HepG2 (cell line): Measurements from ENCODE around the gene SUN5. TPM values are rescaled to one million over a fixed set of nuclear protein-coding genes. Genes with fewer than 3 reads are reported as not detected.

Experiments
- EHMT2 ChIP-seq: fragments of 200-600 bp; sonication (generic); IDR thresholded peaks from 2 replicates; pipeline ENCODE4 v1.7.0; 2017; ENCODE audit warnings: antibody characterized with exemption, low read depth, low read length, borderline replicate concordance
- FIP1L1 ChIP-seq: fragments of 200-400 bp; formaldehyde crosslinking; IDR thresholded peaks from 2 replicates; pipeline ENCODE4 v1.6.1; 2018; ENCODE audit warnings: low read depth, mild to moderate bottlenecking, low read length, moderate library complexity, borderline replicate concordance; ENCODE audit not compliant: insufficient read depth
- HDAC1 ChIP-seq: sonication (generic); formaldehyde crosslinking; IDR thresholded peaks from 2 replicates; pipeline ENCODE4 v1.5.1; 2020; ENCODE audit warnings: mild to moderate bottlenecking, missing genetic modification reagents
- JUND ChIP-seq: sonication (generic); formaldehyde crosslinking; IDR thresholded peaks from 2 replicates; pipeline ENCODE4 v1.8.0; 2022; ENCODE audit warnings: mild to moderate bottlenecking, missing genetic modification reagents
- POLR2AphosphoS2 ChIP-seq: IDR thresholded peaks from 2 replicates; pipeline ENCODE4 v1.6.1; 2011; ENCODE audit warnings: low read depth, low read length, improper control_type of control experiment
- SMARCE1 ChIP-seq: fragments of 450-650 bp; IDR thresholded peaks from 2 replicates; pipeline ENCODE4 v1.6.1; 2017; ENCODE audit warnings: borderline replicate concordance
- ZBTB7A ChIP-seq: sonication (generic); formaldehyde crosslinking; IDR thresholded peaks from 2 replicates; pipeline ENCODE4 v1.8.0; 2022; ENCODE audit warnings: mild to moderate bottlenecking, missing genetic modification reagents
- ZNF333 ChIP-seq: sonication (generic); formaldehyde crosslinking; IDR thresholded peaks from 2 replicates; pipeline ENCODE4 v1.4.0; 2020; ENCODE audit warnings: mild to moderate bottlenecking, missing genetic modification reagents, borderline replicate concordance
- ZNF614 ChIP-seq: IDR thresholded peaks from 2 replicates; pipeline ENCODE4 v1.6.1; 2018; ENCODE audit warnings: missing biosample characterization, missing genetic modification reagents, inconsistent platforms, borderline replicate concordance
- ZNF790 ChIP-seq: sonication (generic); formaldehyde crosslinking; IDR thresholded peaks from 2 replicates; pipeline ENCODE4 v1.8.0; 2022; ENCODE audit warnings: missing genetic modification reagents, mild to moderate bottlenecking, borderline replicate concordance
- ZSCAN30 ChIP-seq: sonication (generic); formaldehyde crosslinking; IDR thresholded peaks from 2 replicates; pipeline ENCODE4 v1.5.0; 2020; ENCODE audit warnings: mild to moderate bottlenecking, missing genetic modification reagents
- polyA plus RNA-seq, 8 experiments: library from polyadenylated mRNA; depleted of rRNA in 3 of 8; stranded (reverse) in 7 of 8; unstranded in 1 of 8; fragments of >200 nt; fragmentation: Illumina TruSeq in 4 of 8; extraction: Trizol in 4 of 8; gene quantifications; 2 replicates each; pipeline versions ENCODE4 v1.2.1 to v1.2.3, GENCODE V29; 2011 to 2016; ENCODE audit warnings: low read depth in 4 of 8, missing spikeins in 1 of 8, mixed read lengths in 1 of 8; ENCODE audit not compliant: insufficient read depth in 1 of 8
- total RNA-seq, 5 experiments: library from RNA; depleted of rRNA; stranded (reverse); fragments of >200 nt; fragmentation: Illumina TruSeq; extraction: Trizol; gene quantifications; 2 replicates each; pipeline ENCODE4 v1.2.3, GENCODE V29; 2016; ENCODE audit warnings: low read depth in 1 of 5
- TF ChIP-seq, protein P1 (sequence below): sonication (generic); formaldehyde crosslinking; IDR thresholded peaks from 2 replicates; pipeline ENCODE4 v1.4.0; 2020; ENCODE audit warnings: missing genetic modification reagents
- TF ChIP-seq, protein P2 (sequence below): sonication (generic); formaldehyde crosslinking; IDR thresholded peaks from 2 replicates; pipeline ENCODE4 v1.4.0; 2020; ENCODE audit warnings: missing genetic modification reagents
- TF ChIP-seq, protein P3 (sequence below): sonication (generic); formaldehyde crosslinking; IDR thresholded peaks from 2 replicates; pipeline ENCODE4 v1.4.0; 2020; ENCODE audit warnings: missing genetic modification reagents
- TF ChIP-seq, protein P4 (sequence below): IDR thresholded peaks from 2 replicates; pipeline ENCODE4 v1.6.1; 2016; ENCODE audit warnings: missing genetic modification reagents, missing compliant biosample characterization
- TF ChIP-seq, protein P5 (sequence below): IDR thresholded peaks from 2 replicates; pipeline ENCODE4 v1.6.1; 2016; ENCODE audit warnings: low read depth

SUN5 gene
- total and polyA plus RNA-seq, 2 of the 13 experiments (the other 11 are each of a cell fraction or from before 2014, with no cell fraction given): not detected

DNA sequence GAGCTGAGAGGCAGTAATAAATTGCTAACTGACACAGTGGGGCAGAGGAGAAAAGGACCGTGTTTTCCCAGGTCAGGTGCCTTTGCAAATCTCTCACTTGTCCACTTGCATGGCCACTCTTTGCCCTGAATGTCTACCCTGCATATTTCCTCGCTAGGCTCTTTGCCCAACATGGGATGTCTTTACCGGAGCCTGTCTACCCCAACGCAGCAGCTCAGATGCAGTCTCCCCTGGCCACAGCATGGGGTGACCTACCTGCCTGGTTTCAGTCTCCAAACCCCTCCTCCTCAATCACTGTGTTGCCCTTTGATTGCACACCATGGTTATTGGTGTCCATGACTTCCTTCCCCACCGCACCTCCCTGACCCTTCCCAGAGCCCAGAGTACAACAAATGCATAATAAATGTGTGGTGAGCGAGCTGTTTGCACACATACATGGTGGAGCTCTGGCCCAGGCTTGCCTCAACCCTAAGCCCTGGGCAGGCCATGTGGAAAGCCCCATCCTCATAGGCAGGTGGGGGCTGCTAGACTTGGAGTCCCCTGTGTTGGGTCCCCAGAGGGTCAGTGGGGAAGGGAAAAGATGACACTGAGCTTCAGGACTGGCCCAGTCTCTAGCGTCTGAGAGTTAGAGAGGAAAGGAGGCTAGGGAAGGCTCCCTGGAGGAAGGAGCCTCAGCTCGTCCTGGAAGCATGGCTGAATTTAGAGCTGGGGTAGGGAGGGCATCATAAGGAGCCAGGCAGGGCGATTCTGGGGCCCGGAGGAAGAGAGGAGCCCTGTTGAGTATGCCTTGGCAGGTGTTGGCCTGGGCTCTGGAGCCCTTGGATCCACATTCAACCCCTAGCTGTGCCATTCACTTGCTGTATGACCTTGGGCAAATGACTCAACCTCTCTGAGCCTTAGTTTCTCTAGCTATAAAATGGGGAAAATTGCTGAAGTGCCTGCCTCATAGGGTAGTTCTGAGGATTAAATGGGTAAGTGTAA lies 22.8 kb upstream of the SUN5 start (continued):
- TF ChIP-seq ZNF790 (CRISPR knock-in tag) (peak; percentile 73; the same call in 1 of the 2 replicates), ZBTB7A (CRISPR knock-in tag) (0 out of 2 replicates have a peak, but pooled peaks have one; percentile 9), EHMT2 (no peak), HDAC1 (CRISPR knock-in tag) (no peak), FIP1L1 (peak; percentile 96), POLR2AphosphoS2 (0 out of 2 replicates have a peak, but pooled peaks have one; percentile 43), SMARCE1 (no peak), ZNF614 (CRISPR knock-in tag) (no peak), JUND (CRISPR knock-in tag) (no peak), ZNF333 (peak; percentile 45; the same call in 1 of the 2 replicates), ZSCAN30 (no peak)
- TF ChIP-seq, protein P1, sequence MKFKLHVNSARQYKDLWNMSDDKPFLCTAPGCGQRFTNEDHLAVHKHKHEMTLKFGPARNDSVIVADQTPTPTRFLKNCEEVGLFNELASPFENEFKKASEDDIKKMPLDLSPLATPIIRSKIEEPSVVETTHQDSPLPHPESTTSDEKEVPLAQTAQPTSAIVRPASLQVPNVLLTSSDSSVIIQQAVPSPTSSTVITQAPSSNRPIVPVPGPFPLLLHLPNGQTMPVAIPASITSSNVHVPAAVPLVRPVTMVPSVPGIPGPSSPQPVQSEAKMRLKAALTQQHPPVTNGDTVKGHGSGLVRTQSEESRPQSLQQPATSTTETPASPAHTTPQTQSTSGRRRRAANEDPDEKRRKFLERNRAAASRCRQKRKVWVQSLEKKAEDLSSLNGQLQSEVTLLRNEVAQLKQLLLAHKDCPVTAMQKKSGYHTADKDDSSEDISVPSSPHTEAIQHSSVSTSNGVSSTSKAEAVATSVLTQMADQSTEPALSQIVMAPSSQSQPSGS (CRISPR knock-in tag): no peak
- TF ChIP-seq, protein P2, sequence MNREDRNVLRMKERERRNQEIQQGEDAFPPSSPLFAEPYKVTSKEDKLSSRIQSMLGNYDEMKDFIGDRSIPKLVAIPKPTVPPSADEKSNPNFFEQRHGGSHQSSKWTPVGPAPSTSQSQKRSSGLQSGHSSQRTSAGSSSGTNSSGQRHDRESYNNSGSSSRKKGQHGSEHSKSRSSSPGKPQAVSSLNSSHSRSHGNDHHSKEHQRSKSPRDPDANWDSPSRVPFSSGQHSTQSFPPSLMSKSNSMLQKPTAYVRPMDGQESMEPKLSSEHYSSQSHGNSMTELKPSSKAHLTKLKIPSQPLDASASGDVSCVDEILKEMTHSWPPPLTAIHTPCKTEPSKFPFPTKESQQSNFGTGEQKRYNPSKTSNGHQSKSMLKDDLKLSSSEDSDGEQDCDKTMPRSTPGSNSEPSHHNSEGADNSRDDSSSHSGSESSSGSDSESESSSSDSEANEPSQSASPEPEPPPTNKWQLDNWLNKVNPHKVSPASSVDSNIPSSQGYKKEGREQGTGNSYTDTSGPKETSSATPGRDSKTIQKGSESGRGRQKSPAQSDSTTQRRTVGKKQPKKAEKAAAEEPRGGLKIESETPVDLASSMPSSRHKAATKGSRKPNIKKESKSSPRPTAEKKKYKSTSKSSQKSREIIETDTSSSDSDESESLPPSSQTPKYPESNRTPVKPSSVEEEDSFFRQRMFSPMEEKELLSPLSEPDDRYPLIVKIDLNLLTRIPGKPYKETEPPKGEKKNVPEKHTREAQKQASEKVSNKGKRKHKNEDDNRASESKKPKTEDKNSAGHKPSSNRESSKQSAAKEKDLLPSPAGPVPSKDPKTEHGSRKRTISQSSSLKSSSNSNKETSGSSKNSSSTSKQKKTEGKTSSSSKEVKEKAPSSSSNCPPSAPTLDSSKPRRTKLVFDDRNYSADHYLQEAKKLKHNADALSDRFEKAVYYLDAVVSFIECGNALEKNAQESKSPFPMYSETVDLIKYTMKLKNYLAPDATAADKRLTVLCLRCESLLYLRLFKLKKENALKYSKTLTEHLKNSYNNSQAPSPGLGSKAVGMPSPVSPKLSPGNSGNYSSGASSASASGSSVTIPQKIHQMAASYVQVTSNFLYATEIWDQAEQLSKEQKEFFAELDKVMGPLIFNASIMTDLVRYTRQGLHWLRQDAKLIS (CRISPR knock-in tag): peak; percentile 25; the same call in 1 of the 2 replicates
- TF ChIP-seq, protein P3, sequence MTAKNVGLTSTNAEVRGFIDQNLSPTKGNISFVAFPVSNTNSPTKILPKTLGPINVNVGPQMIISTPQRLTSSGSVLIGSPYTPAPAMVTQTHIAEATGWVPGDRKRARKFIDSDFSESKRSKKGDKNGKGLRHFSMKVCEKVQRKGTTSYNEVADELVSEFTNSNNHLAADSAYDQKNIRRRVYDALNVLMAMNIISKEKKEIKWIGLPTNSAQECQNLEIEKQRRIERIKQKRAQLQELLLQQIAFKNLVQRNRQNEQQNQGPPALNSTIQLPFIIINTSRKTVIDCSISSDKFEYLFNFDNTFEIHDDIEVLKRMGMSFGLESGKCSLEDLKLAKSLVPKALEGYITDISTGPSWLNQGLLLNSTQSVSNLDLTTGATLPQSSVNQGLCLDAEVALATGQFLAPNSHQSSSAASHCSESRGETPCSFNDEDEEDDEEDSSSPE: no peak
- TF ChIP-seq, protein P4, sequence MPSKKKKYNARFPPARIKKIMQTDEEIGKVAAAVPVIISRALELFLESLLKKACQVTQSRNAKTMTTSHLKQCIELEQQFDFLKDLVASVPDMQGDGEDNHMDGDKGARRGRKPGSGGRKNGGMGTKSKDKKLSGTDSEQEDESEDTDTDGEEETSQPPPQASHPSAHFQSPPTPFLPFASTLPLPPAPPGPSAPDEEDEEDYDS (CRISPR knock-in tag): no peak; the same call in 1 of the 2 replicates
- TF ChIP-seq, protein P5, sequence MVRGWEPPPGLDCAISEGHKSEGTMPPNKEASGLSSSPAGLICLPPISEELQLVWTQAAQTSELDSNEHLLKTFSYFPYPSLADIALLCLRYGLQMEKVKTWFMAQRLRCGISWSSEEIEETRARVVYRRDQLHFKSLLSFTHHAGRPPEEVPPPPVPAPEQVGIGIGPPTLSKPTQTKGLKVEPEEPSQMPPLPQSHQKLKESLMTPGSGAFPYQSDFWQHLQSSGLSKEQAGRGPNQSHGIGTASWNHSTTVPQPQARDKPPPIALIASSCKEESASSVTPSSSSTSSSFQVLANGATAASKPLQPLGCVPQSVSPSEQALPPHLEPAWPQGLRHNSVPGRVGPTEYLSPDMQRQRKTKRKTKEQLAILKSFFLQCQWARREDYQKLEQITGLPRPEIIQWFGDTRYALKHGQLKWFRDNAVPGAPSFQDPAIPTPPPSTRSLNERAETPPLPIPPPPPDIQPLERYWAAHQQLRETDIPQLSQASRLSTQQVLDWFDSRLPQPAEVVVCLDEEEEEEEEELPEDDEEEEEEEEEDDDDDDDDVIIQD (CRISPR knock-in tag): no peak
